HG03159 (cell line): Measurements from ENCODE around the gene SH3PXD2A.
A peak's percentile ranks its signal among the peaks of the same experiment; 100 is the strongest.

Experiments
- ATAC-seq: cut with Tn5 transposase; IDR thresholded peaks from one replicate; pipeline ENCODE4 v1.9.1; 2021; ENCODE audit warnings: mild to moderate bottlenecking, moderate library complexity; ENCODE audit not compliant: unreplicated experiment

Gene SH3PXD2A

GRCh38 chr10:103692952-103693811 lies 162.2 kb downstream of the SH3PXD2A start:
- ATAC-seq: peak; percentile 24

GRCh38 chr10:103692436-103692951 lies 162.9 kb downstream of the SH3PXD2A start:
- peak; percentile 63 for ATAC-seq

GRCh38 chr10:103691723-103692435 lies 163.5 kb downstream of the SH3PXD2A start:
- peak; percentile 32 for ATAC-seq

- no peak for ATAC-seq
These were observed 164.1 kb downstream of the SH3PXD2A start for GRCh38 chr10:103691267-103691666.

DNA sequence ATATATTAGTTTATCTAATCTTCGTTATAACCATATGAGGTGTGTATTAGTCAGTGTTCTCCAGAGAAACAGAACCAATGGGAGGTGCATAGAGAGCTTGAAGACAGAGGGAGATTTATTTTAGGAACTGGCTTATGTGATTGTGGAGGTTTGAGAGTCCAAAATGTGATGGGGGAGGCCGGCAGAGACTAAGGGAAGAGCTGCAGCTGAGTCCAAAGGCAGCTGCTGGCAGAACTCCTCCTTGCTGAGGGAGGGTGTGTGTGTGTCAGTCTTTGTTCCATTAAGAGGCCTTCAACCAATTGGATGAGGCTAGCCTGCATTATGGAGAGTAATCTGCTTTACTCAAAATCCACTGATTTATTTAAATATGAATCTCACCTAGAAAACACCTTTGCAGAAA lies 165.1 kb downstream of the SH3PXD2A start:
- ATAC-seq: no peak

DNA sequence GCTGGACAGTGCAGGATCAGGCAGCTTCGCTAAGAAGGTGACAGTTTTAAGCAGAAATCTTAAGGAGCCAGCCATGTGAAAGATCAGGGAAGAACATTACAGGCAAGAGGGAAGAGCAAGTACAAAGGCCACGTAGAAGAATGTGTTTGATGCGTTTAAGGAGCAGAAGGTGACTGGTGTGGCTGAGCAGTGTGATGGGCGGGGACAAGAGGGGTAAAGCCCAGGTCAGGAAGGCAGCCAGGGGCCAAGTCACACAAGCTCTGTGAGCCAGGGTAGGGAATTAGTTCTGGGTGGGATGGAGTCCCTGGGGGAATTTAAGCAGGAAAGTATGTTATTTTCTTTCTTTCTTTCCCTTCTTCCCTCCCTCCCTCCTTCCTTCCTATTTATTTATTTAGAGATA lies 166.9 kb downstream of the SH3PXD2A start:
- ATAC-seq: no peak

DNA sequence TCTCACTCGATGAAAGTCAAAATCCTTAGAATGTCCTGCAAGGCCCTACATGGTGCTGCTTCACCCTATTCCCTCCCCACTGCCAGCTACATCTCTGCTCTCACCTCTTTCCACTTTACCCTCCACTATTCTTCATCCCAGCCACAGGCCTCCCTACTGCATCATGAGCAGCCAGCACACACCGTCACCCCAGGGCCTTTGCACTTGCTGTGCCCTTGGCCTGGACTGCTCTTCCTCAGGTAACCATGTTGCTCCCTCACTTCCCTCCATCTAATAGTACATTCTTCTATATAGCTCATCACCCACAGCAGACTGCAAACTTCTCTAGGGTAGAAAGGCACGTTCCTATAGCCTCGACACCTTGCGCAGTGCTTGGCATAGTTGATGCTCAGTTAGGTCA lies 167.7 kb downstream of the SH3PXD2A start:
- ATAC-seq: no peak

GRCh38 chr10:103687172-103687571 lies 168.2 kb downstream of the SH3PXD2A start:
- no peak for ATAC-seq

DNA sequence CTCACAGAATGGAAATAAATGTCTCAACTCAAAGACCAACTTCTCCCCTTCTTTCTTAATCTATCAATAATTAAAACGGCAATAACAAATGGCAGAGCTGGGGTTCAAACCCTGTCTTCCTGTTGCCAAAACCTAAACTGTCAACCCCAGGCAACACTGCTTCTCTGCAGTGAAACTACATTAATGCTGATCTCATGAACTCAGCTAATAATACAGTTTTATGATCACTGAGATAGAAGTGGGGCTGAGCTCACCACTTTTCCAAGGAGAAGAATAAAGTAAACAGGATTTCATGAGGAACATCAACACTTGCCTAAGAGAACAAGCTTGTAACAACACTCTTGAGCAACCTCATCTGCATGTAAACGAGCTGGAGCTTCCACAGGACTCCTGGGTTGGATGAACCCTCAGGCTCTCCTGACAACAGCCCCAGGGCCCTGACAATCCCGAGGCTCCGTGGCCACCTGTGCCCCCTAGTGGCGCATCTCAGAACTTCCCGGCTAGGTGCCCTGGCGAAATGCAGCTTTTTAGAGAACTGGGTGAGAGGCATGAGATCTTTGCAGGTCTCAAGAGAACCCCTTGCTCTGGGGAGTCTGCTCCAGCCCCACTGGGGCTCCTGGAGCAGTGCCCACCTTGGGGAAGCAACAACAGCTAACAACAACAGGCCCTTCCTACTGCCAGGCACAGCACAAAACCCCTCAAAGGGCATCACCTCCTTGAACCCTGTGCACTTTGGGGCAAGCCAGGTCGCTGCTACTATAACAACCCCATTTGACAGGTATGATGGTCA lies 169.3 kb downstream of the SH3PXD2A start:
- peak; percentile 70 for ATAC-seq

DNA sequence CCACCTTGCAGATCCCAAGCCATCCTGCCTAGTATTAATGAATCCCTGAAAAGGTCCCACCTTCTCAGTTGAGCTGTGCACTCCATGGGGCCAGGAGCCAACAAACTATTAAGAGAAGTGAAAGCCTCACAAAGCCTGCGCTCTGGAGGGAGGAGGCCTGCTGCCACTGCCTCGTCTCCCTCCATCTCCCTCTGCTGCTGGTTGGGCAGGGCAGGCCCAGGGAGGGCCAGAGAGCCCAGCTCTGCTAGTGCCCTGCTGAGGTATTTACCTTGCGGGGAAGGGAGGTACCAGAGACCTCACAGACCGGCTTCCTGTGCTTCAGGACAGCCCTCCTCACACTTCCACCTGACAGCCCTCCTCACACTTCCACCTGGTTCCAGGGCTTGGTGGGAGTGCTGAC lies 171.5 kb downstream of the SH3PXD2A start:
- no peak for ATAC-seq

DNA sequence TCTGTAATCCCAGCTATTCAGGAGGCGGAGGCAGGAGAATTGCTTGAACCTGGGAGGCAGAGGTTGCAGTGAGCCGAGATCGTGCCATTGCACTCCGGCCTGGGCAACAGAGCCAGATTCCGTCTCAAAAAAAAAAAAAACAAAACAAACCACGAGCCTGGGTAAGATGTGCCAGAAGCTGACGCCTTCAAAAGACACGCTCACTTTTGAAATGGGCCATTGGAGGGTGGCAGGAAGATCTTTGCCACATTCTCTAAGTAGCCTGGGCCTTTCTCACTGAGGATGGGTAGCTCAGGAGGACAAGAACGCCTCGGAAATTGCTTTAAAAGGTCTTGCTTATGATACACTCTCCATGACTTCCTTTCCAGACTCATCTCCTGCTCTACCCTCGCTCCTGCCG lies 172.7 kb downstream of the SH3PXD2A start:
- ATAC-seq: no peak

- no peak for ATAC-seq
These were observed 173.6 kb downstream of the SH3PXD2A start for GRCh38 chr10:103681617-103682399.

GRCh38 chr10:103680869-103681236 lies 174.5 kb downstream of the SH3PXD2A start:
- no peak for ATAC-seq

- peak; percentile 70 for ATAC-seq
These were observed 176.1 kb downstream of the SH3PXD2A start for GRCh38 chr10:103679096-103679790.

GRCh38 chr10:103678178-103678526 lies 177.2 kb downstream of the SH3PXD2A start:
- peak; percentile 79 for ATAC-seq

DNA sequence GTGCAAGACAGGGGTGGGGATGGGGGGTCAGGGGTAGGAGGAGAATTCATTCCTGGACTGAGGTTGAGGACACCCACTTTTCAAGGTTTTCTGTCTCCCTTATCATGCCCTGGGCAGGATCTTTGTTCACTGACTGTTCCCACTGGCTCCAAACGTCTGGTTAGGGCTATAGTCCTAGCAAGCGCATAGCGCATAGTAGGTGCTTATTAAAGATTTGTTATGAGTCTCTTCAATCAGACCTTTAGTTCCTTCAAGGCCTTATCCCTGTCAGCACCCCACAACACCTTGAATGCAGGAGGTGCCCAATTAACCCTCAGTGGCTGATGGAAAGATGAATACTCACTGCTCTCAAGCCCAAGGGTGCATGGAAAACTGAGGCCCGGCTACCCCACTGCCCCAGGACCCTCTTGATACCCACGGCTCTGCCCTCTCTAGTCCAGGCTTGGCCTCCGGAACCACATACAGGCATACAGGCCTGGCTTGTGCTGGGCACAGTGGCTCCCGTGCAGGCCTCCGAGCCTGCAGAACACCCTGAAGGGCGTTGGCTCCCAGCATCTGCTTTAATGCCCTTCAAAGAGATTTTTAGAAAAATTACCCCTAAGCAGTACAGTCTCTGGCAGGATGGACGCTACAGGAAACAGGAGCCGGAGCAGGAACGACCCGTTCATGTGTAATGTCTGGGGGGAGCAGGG lies 177.7 kb downstream of the SH3PXD2A start:
- ATAC-seq: no peak

DNA sequence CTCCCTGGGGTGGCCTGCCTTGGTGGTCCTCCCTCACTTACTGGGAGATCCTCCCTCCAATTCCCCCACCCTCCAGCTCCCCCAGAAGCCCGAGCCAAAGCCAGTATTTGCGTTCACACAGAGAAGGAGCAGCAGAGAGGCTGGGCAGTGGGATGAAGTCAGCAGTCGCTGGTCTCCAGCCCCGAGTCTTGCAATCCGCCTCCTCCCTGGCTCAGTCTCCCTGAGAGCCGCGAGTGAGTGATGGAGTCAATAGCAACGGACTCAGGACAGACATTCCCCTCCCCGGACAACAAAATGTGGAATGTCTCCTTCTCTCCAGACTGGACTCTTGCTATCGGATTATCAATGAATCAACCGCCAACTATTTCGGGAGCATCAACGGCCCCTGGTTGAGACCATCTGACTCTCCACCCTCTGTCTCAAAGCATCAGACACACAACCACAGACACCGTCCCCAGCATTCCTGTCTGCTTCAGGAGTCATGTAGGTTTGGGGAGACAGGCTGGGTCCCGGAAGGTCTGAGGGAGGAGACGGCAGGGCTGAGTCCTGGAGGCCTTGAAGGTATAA lies 178.4 kb downstream of the SH3PXD2A start:
- ATAC-seq: no peak

DNA sequence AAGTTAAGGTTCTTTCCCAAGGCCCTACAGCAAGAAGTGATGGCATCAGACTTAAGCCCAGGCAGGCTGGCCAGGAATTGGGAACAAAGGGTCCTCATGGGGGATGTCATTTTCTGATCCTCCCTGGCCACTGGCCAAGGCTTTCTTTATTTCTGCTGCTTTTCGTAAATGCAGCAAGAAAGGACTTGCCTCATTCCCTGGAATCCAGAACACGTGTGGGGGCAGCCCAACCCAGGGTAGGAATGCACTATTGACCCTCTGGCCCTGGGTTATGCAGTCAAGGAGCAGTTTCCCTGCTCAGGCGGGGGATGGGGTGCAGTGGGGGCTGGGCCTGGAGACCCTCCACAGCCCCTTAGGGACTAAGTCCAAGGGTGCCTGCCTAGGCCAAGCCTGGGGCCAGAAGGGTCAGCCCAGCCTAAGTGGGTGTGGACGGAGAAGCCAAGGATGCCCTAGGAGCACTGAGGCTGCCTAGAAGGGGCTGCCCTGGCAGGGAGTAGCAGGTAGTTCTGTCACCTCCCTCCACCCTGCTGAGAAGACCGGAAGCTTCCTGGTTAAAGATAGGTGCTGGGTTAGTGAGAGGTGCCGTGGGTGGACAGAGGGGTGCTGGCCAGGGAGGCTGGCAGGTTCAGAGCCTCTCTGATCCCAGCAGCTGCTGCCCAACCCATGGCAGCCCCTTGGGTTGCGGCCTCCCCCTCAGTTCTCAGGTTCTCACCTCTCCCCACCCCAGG lies 179.2 kb downstream of the SH3PXD2A start:
- no peak for ATAC-seq
